EL (cell line): ENCODE data around the gene CCDC43.
"Not testable (repeated sequence)": the region's sequence is repeated elsewhere in the genome, so short reads cannot be mapped to it uniquely, and the experiment has no call there.

Experiments used
- DNase-seq: peaks from one replicate; pipeline ENCODE4 v3.0.0-alpha.2; 2016

Gene CCDC43, protein sequence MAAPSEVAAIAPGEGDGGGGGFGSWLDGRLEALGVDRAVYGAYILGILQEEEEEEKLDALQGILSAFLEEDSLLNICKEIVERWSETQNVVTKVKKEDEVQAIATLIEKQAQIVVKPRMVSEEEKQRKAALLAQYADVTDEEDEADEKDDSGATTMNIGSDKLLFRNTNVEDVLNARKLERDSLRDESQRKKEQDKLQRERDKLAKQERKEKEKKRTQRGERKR

DNA sequence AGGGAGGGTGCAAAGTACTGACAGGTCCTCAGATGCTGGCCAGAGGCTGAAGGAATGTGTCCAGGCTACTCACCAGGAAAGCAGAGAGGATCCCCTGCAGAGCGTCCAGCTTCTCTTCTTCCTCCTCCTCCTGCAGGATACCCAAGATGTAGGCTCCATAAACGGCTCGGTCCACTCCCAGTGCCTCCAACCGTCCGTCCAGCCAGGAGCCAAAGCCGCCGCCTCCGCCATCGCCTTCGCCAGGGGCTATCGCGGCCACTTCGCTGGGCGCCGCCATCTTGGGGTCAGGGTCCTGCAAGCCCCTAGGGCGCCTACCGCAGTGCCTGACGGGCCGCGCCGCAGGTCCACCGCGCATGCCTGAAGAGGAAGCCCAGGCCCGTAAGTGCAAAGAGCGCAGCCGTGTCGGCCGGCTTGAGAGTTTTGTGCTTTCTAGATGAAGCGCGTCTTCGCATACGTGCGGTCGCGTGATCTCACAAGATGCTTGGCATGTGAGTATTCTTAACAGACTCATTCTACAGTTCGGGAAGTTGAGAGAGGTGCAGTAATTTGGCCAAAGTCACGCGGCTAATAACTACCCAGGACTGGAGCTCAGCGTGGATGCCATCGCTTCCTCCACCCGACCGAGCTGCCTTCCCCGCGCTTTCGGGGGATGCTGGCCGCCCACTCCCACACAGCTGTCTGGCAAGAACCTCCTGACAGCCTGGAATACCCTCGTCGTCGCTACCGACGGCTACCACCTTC is at the start of gene CCDC43:
TSS of gene CCDC43 (minus strand) at position 300 of the 741 bp plus-strand sequence. CDS start at position 277, 23 bp downstream.
- DNase-seq, result peak; percentile 97

DNA sequence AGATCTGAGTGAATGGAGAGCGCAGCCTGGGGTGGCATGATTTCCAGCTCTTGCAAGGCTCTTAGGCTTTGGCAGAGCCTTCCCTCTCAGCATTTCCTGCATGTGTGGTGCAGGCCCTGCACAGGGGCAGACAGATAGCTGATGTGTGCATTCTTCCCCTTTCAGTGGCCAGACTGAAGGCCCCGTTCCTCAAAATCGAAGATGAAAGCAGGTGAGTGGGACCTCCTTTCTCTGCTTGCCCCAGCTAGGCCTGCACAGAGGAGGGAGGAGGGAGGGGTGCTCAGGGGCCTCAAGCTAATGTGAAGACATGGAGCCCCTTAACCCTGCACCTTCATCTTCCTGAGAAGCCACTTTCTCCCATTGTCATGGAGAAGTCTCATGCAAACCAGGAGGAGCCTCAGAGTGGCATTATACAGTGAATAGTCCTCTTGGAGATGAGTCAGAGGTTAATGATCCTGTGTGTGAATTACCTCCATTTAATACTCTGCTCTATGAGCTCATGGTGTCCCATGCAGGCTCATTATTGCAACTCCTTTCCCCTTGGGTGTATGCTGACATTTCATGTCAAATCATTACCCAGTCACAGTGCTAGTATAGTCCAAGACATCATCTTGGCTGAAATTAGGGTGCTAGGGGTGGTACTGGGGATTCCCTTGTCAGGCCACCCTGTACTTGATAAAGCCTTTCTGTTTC is 48.8 kb upstream of the CCDC43 start:
- no peak for DNase-seq

DNA sequence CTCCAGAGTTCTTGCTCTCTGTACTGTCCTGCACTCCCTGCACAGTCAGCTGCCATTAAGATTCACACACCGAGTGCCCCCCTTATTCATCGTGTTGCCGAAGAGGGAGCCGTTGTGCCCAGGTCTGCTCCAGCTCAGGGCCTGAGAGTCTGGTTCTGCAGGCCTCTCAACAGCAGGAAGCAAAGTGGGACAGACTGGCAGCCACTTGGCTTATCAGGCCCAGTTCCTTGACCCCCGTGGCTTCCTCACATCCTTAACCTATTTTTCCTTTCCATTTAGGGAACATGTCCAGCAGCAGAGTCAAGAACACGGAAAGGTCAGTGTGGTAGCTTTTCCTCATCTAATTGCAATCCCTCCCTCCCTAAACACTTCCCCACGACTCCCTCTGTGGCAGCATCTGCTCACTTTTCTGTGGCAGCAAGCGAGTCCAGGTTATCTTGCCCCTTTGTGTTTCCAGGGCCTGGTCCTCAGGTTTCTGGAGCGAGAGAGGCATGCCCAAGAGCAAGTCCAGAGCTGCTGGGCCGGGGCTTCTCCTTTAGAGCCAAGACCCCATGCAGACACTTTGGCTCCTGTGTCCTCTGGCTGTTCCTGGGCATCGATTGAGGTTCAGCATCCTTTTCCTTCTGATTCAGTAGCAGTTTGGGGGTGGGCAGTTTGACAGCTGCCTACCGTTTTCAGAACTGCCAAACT is 47.1 kb upstream of the CCDC43 start:
- DNase-seq, result no peak

DNA sequence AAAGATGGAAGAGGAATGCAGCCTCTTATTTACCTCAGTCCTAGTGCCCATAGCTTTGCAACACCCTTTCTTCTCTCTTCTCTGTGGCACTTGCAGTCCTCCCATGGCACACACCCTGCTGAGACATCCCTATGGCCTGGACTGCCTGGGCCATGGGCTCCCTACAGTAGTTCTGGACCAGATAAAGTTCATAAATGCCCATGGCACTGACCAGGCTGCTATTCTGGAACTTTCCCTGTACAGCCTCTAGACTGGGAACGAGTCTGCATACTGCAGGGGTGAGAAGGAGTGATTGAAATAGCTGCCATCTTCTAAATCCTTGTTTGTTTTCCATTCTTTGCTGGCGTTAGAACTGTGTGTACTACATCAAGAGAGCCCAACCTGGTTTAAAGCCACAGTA is 44.7 kb upstream of the CCDC43 start:
- no peak for DNase-seq

DNA sequence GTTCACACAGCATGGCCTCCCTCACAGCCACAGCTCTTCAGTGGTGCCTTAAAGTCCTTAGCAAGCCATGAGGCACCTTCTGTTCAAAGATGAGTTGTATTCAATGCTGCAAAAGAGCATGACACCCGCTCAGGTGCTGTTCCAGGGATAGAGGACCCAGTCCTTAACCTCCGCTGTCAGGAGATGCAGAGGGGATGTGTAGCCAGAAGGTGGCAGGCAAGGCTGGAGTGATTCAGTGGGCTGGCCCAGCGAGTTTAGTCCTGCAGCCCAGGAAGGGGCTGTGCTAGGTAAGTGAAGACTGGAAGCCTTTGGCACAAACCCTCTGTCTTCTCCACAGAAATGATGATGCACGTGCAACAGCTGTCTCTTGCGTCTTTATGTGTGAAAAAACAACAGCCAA is 44.2 kb upstream of the CCDC43 start:
- no peak for DNase-seq

DNA sequence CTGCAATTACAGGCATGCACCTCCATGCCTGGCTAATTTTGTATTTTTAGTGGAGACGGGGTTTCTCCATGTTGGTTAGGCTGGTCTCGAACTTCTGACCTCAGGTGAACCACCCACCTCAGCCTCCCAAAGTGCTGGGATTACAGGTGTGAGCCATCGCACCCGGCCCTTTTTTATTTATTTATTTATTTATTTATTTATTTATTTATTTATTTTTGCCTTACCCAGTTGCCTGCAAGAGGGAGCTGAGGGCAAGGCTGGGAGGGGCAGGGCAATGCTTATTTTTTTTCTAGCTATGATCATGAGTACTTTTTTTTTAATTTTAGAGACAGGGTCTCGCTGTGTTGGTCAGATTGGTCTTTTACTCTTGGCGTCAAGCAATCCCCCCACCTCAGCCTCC is 36.5 kb upstream of the CCDC43 start:
- DNase-seq, result not testable (repeated sequence)

DNA sequence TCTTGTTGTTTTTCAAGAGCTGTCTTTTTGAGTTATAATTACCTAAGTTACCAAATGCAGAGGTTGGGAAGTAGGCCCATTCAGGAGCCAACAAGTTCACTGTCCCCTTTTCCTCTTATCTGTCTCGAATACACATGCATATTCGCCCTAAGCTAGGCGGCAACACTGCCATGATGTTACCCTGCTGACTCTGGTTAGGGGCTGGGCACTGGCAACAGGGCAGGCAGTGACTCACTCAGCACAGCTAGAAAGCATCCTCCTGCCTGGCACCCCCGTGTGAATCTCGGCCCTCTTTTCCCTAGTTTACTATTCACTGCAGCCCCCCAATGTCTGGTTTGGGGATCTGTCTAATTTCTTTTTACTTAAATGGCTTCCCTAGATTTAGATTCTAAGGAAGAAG is 32.7 kb upstream of the CCDC43 start:
- no peak for DNase-seq

DNA sequence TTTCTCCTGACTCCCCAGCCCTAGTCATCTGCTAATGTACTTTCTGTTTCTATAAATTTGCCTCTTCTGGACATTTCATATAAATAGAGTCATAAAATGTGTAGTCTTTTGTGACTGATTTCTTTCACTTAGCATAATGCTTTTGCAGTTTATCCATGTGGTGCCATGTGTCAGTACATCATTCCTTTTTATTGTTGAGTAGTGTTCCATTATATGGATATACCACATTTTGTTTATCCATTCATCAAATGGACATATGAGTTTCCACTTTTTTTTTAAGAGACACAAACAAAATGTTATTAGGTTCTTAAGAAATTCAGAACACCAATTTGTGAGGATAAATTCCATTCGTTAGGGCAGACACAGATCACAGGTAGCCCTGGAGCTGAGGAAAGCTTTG is 29.9 kb upstream of the CCDC43 start:
- DNase-seq, result no peak

DNA sequence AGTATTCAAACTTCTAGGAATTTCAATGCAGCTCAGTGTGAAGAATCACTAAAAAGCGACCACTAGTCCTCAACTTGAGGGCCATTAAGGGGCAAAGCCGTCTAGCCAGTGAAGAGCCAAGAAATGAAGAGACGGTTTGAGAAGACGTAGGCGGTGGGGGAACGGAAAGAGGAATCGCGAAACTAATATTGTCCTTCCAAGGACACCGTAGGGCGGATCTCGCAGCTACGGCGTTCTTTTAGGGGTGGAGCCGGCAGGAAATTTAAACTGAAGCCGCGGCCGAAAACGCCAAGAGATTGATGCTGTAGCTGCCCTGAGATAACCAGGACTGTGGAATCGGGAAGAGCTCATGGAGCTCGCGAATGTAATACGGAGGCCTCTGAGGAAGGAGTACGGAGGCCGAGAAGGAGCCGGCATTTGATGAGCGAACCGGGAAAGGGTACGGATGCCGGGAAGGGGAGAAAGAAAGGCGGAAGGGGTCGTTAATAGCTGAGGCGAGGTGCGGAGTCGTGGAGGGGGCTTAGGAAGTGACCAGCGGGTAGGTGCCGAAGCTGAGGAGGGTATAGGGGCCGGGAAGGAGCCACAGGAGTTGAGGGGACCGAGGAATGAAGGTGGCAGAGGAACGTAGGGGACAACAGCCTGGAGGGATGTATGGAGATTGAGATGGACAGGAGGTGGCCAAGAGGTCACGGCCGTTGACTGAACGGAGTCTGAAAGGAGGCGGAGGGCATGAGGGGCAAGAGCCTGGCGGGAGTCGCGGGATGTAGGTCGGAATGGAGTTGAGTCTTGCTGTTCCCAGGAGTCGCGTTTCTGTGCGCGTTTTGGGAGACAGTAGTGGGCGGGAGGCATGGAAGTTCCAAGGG is 19.1 kb upstream of the CCDC43 start, which contains the start of gene DBF4B:
TSS of gene DBF4B (plus strand) at position 265 of the 863 bp plus-strand sequence. CDS start at position 421, 156 bp downstream.
- DNase-seq, result peak; percentile 93

DNA sequence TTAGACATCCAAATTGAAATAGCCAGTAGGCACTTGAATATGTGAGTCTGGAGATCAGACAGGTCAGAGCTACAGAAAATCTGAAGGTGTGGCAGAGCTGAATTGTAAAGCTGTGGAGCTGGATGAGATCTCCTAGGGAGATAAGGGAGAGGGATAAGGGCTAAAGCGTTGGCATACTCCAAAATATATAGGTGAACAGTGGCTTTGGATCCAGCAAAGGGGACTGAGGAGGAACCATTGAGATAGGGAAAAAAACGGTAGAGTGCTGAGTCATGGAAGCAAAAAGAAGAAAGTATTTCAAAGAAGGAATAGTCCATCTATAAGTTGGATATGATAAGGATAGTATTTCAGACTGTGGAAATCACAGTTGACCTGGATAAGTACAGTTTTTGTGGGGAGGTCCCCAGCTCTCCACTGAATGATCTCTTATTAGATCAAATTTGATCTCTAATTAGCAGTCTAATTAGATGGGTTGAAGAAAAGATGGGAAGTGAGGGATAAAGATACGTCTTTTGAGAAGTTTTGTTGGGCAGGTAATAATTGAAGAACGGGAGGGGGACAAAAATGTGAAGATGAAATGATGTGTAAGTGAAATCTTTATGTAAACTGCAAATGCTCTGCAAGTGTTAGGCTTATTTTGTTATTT is 18.3 kb upstream of the CCDC43 start:
- DNase-seq, result no peak

DNA sequence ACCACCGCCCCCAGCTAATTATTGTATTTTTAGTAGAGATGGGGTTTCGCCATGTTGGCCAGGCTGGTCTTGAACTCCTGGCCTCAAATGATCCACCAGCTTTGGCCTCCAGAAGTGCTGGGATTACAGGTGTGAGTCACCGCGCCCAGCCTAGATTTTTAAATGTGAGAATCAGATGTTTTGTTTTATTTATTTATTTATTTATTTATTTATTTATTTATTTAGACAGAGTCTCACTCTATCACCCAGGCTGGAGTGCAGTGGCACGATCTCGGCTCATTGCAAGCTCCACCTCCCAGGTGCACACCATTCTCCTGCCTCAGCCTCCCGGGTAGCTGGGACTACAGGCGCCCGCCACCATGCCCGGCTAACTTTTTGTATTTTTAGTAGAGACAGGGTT is 10.7 kb upstream of the CCDC43 start:
- not testable (repeated sequence) for DNase-seq

DNA sequence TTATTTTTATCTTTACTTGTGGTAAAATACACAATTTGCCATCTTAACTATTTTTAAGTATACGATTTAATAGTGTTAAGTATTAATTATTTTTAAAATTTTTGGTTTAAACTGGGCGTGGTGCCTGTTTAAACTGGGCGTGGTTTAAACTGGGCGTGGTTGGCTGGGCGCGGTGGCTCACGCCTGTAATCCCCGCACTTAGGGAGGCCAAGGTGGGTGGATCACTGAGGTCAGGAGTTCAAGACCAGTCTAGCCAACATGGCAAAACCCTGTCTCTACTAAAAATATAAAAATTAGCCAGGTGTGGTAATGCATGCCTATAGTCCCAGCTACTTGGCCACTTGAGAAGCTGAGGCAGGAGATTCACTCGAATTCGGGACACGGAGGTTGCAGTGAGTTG is 4.0 kb upstream of the CCDC43 start:
- no peak for DNase-seq

DNA sequence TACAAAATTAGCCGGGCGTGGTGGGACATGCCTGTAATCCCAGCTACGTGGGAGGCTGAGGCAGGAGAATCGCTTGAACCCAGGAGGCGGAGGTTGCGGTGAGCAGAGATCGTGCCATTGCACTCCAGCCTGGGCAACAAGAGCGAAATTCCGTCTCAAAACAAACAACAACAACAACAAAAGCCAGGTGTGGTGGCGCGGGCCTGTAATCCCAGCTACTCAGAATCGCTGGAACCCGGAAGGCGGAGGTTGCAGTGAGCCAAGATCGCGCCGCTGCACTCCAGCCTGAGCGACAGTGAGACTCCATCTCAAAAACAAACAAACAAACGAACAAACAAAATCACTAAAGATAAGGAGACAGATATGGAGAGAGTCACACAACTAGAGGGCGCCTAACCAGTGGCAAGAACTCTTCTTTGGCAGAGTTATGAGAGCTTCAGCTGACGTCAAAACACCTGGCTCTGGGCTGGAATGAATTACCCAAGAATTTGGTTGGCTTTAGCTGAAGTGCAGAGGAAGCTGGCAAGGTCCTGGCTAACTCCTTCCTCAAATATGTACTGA is 1.2 kb upstream of the CCDC43 start:
- DNase-seq, result peak; percentile 26

DNA sequence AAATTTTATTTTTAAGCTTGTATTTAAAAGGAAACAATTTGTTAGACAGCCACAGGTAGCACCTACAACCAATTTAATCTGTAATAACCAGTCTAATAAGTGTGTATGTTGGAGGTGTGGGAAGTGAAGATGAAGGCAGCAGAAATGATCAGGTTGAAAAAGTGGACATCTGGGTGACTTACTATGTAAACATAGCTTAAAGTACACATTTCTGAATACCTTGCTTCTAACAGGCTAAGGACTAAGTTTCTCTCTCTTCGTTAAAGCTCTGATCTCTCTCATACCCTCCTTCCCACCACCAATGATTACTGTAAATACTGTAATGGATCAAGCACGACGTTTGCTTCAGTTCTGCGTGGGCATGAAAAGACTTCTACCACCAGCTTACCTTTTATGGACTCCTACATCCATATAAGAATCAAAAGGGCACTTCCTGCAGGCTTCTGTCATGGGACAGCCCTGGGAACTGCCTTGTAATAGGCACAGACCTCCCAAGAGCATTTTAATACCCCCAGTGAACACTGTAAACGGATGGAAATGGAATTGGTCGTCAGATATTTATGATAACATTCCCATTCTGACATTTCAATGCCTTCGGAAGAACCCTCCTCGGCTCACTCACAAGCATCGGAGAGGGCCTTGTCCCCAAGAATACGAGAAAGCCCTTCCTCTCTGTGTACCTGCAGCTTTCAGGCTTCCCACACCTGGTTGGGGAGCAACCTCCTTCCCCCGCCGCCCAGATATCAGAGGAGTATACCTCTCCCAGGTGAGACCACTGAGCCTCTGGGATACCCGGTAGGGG is 700 bp downstream of the CCDC43 start:
- peak; percentile 11 for DNase-seq

DNA sequence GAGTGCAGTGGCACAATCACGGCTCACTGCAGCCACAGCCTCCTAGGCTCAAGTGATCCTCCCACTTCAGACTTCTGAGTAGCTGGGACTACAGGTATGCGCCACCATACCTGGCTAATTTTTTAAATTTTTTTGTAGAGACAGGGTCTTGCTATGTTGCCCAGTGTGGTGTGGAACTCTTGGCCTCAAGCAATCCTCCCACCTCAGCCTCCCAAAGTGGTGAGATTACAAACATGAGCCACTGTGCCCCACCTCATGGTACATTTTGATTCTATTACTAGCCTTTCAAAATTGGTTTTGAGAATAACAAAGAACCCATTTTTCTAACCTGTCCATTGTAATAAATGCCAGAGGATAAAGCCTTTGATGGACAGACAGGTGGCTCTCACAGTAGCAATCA is 1.4 kb downstream of the CCDC43 start:
- DNase-seq, result no peak

DNA sequence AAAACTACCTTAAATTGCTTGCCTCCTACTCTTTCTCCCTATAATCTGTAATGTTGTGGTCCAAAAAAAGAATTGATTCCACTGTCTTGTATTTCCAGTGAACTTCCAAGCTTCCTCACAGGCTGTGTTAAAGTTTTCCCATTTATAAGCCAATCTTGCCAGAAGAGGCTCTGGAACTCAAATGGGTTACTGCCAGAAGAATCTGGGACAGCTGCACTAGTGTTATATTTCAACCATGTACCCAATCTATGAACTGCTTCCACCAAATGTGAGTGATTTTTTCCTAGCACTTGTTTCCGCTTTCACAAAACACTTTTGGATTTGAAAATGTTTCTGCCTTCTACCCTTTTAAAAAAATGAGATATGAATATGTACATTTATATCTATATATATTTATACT is 1.8 kb downstream of the CCDC43 start:
- DNase-seq, result no peak

DNA sequence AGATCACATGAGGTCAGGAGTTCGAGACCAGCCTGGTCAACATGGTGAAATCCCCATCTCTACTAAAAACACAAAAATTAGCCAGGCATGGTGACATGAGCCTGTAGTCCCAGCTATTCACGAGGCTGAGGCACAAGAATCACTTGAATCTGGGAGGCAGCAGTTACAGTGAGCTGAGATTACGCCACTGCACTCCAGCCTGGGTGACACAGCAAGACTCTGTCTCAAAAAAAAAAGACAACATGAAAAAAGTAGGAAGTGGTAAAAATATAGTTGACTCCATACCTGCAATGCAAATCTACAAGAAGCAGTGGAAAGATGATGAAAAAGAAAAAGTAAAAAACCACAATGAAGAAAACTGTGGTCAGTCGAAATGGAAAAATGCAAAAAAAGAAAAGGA is 6.3 kb downstream of the CCDC43 start:
- not testable (repeated sequence) for DNase-seq

DNA sequence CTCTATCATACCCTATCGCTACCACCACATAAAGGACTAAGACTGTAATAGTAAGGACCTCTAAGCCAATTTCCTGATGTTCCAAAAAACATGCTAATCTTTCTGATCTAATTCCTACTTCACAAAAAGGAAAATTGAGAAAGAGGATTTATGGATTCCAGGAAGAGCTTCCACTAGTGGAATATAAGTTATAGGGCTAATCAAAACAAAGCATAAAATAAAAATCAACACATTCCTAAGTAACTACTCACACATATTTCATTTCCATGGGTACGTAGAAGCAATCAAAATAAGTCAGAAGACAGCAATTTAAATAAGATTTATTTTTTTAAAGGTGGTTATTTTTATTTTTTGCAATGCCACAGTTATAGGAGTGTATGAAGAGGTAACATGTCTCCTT is 12.4 kb downstream of the CCDC43 start:
- peak; percentile 62 for DNase-seq

DNA sequence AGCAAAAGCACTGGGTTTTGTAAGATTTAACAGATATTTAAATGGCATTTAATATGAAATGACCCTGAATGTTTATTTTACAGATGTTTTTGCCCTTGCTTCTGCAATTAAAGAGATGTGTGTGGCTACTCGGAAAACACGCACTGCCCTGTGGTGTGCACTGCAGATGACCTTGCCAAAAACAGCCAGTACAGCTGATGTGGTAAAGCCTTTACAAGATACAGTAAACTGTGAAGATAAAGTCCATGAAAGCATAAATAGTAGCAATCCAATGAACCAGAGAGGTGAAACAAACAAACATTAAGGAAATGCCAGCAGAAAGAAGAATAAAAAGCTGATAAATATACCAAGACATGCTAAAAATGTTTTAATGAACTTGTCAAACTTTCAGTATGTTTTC is 15.7 kb downstream of the CCDC43 start:
- no peak for DNase-seq

DNA sequence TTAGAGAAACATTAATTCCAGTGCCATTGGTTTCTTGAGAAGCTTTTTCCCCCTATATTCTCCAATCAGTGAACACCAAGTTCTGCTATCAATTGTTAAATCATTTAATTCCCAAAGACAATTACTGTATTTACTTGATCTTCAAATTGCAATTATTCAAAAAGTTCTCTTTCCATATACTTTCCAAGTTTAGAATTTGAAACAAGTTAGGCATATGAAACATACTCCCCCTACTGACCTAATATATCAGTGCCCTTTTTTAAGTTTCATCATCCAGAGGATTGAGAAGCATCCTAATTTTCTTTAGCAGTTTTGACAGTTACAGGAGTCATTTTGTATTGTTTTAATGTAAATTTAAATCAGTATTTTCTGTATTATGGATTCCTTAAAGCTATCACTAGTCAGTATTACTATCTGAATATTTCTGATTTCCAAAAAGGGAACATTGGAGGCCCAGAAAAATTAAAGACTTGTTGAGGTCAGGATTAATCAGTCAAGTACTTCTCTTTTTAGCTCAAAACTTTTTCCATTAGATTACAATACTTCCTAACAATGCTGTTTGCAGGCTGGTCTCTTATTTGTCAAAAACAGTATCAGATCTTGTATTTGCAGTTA is 17.0 kb downstream of the CCDC43 start:
- peak; percentile 39 for DNase-seq
